Naive thymus-derived CD8-positive, alpha-beta T cell (primary cell): ENCODE data around the gene SNAPC3. TPM values are rescaled to one million over a fixed set of nuclear protein-coding genes. Genes with fewer than 3 reads are reported as not detected.
"Not testable (repeated sequence)": the region's sequence is repeated elsewhere in the genome, so short reads cannot be mapped to it uniquely, and the experiment has no call there.

ENCODE experiments used
- ATAC-seq, 2 donors: fragments of 150-1000 bp; cut with Tn5 transposase in 1 of 2; sonication (Bioruptor Pico), chemical (Tn5 transposase) in 1 of 2; 1 replicate in 1 of 2; 2 replicates in 1 of 2; pipeline ENCODE4 v1.10.0; 2021; ENCODE audit warnings: mild to moderate bottlenecking in 2 of 2, moderate library complexity in 2 of 2
- POLR2A ChIA-PET: fragments of 350-600 bp; sonication (Branson Sonifier 250); formaldehyde crosslinking; loops from one replicate; lab custom pipeline; 2021; ENCODE audit warnings: antibody characterized with exemption; lab: Charles Lee
- DNase-seq, 10 donors: peaks; one replicate each; pipeline versions ENCODE4 v3.0.0 to v3.0.0-alpha.2; 2020 to 2022
- H3K27ac Mint-ChIP-seq, 10 donors: one replicate each; pipeline ENCODE4 v1.8.0; 2020 to 2022; ENCODE audit warnings: mild to moderate bottlenecking in 10 of 10, mixed read lengths in 10 of 10, moderate library complexity in 4 of 10, inconsistent platforms in 1 of 10
- H3K27me3 Mint-ChIP-seq, 5 donors: one replicate each; pipeline ENCODE4 v1.8.0; 2021 to 2022; ENCODE audit warnings: mixed read lengths in 5 of 5
- H3K36me3 Mint-ChIP-seq, 3 donors: one replicate each; pipeline ENCODE4 v1.8.0; 2020 to 2022; ENCODE audit warnings: mixed read lengths in 3 of 3, mild to moderate bottlenecking in 2 of 3, inconsistent platforms in 1 of 3
- H3K4me1 Mint-ChIP-seq, 4 donors: one replicate each; pipeline ENCODE4 v1.8.0; 2021 to 2022; ENCODE audit warnings: mixed read lengths in 4 of 4
- H3K4me3 Mint-ChIP-seq, 10 donors: one replicate each; pipeline ENCODE4 v1.8.0; 2020 to 2022; ENCODE audit warnings: mild to moderate bottlenecking in 10 of 10, mixed read lengths in 10 of 10, moderate library complexity in 6 of 10, inconsistent platforms in 1 of 10
- H3K9me3 Mint-ChIP-seq, 9 donors: one replicate each; pipeline ENCODE4 v1.8.0; 2020 to 2022; ENCODE audit warnings: mixed read lengths in 9 of 9, mild to moderate bottlenecking in 3 of 9, inconsistent platforms in 1 of 9, moderate library complexity in 1 of 9
- polyA plus RNA-seq, 3 donors: library from polyadenylated mRNA; unstranded; fragments of 300-500 nt; fragmentation: Illumina TruSeq; gene quantifications; one replicate each; pipeline ENCODE4 v1.2.3, GENCODE V29; 2021
- total RNA-seq, 8 experiments: library from RNA in 2 of 8; stranded (reverse) in 2 of 8; gene quantifications; one replicate each; pipeline ENCODE4 v1.2.3 and lab custom pipeline; 2021 to 2026

SNAPC3 gene
- total RNA-seq (10 to 100 TPM; 27.3 to 27.6 TPM), polyA plus RNA-seq (10 to 100 TPM in 2 of 3 donors, 1 to 10 TPM in 1; 8.6 to 12.1 (median 11.5) TPM), total RNA-seq (lab: John Stamatoyannopoulos, UW) (13.8 to 38.3 (median 25.2) reads per million in 6 experiments)

GRCh38 chr9:15422372-15423230, at the start of gene SNAPC3:
Gene SNAPC3, plus strand, starts transcription at chr9:15422876. Its CDS starts 4 bp downstream, at chr9:15422880.
- POLR2A ChIA-PET: interaction anchor here (0.8 to 2.3 kb wide), 9 partner anchors 47 to 145 kb away, joined by 3 to 13 read pairs (median 6); partner anchors contain the start of genes CCDC171, PSIP1 and TTC39B
- H3K9me3 Mint-ChIP-seq: no peaks in the 10 kb centered on the region
- peaks cover 11 to 48% (median 32%) of the 10 kb centered on the region in 4 donors for H3K4me1 Mint-ChIP-seq
- ATAC-seq (peak; percentile 93 to 96), DNase-seq (peak; percentile 87 to 95 (median 92))
- peaks cover 4 to 22% (median 6%) of the 10 kb centered on the region in 3 donors for H3K36me3 Mint-ChIP-seq
- H3K4me3 Mint-ChIP-seq: peak within 1 kb of the TSS; percentile 89 to 95 (median 92)
- no peaks in the 10 kb centered on the region for H3K27me3 Mint-ChIP-seq
- peak within 1 kb of the TSS; percentile 85 to 97 (median 94) for H3K27ac Mint-ChIP-seq

DNA sequence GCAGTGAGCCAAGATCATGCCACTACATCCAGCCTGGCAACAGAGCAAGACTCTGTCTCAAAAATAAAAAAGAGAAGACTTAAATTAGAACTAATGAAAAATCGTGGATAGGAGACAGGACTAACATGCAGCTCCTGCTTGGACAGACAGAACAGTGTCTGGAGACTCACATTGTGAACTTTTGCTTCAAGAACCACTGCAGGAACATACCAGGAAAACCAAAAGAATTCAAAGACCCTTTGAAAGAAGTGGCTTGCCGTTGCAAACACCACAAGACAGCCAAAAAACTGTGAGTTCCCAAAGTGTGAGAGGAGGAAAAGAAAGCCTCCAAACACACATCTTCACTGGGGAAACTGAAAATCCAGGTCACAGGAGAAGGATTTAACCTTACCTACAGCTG, 48.8 kb upstream of the SNAPC3 start:
- Mint-ChIP-seq H3K4me3 (no peak overlapping the region), H3K27ac (peak overlapping the region in 1 of 10 donors; percentile 78), H3K9me3 (peaks cover 0 to 20% (median 6%) of the 10 kb centered on the region in 9 donors), H3K36me3 (no peaks in the 10 kb centered on the region), H3K27me3 (peaks cover 0 to 8% (median 2%) of the 10 kb centered on the region in 5 donors), H3K4me1 (peaks cover 0 to 11% (median 4%) of the 10 kb centered on the region in 4 donors)
- ATAC-seq (no peak), DNase-seq (no peak)
- POLR2A ChIA-PET: interaction anchor here (0.7 kb wide), 1 partner anchor 42 kb away, joined by 3 read pairs; no protein-coding TSS in a partner anchor

DNA sequence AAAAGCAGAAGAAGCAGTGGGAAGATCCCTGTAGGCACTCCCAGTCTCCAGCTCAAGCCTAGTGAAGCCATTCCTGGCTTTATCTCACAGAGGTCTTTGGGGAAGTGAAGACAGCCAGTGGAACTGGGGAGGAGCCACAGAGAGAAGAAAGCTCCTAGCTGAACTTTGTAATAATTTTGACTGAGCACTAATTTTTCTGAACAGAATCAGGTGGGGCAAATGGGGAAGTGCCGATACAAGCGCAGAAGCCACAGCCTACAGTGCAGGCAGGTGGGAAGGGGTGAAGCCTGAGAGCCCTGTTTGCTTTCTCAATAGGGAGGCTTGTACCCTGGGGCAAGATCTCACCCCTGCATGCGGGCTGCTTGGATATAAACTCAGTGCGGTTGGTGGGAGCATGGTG, 48.4 kb upstream of the SNAPC3 start:
- Mint-ChIP-seq H3K4me3 (no peak overlapping the region), H3K27me3 (peaks cover 0 to 10% (median 2%) of the 10 kb centered on the region in 5 donors), H3K27ac (no peak overlapping the region), H3K36me3 (no peaks in the 10 kb centered on the region), H3K9me3 (peaks cover 0 to 20% (median 6%) of the 10 kb centered on the region in 9 donors), H3K4me1 (peaks cover 0 to 11% (median 4%) of the 10 kb centered on the region in 4 donors)
- no peak for ATAC-seq
- POLR2A ChIA-PET: interaction anchor here (0.7 kb wide), 1 partner anchor 42 kb away, joined by 3 read pairs; no protein-coding TSS in a partner anchor
- DNase-seq: no peak

DNA sequence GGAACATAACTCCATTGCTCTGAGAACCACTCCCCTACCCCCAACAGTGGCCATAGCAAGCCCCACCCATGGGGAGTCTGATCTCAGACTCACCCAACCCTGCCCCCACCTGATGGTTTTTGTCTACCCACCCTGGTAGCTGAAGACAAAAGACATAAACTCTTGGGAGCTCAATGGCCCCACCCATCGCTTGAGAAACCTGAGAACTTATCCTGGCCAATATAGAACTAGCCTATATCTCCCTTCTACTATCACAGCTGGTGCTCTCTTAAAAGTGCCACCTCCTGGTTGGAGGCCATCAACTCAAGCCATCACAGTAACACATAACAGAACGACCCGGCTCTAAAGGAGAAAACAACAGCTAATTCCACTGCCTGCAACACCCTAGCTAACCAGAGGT, 47.9 kb upstream of the SNAPC3 start:
- Mint-ChIP-seq H3K9me3 (peaks cover 0 to 20% (median 6%) of the 10 kb centered on the region in 9 donors), H3K27ac (peak overlapping the region in 1 of 10 donors; percentile 34), H3K36me3 (no peaks in the 10 kb centered on the region), H3K4me3 (no peak overlapping the region), H3K4me1 (peaks cover 0 to 11% (median 4%) of the 10 kb centered on the region in 4 donors), H3K27me3 (peaks cover 0 to 15% (median 5%) of the 10 kb centered on the region in 5 donors)
- no peak for ATAC-seq
- POLR2A ChIA-PET: interaction anchor here (0.7 kb wide), 1 partner anchor 12 kb away, joined by 4 read pairs; no protein-coding TSS in a partner anchor
- DNase-seq: no peak

- POLR2A ChIA-PET: no interaction called here
- Mint-ChIP-seq H3K9me3 (peaks cover 0 to 20% (median 6%) of the 10 kb centered on the region in 9 donors), H3K4me1 (peaks cover 0 to 6% (median 2%) of the 10 kb centered on the region in 4 donors), H3K4me3 (no peak overlapping the region), H3K27me3 (peaks cover 0 to 12% (median 5%) of the 10 kb centered on the region in 5 donors), H3K36me3 (no peaks in the 10 kb centered on the region), H3K27ac (peak overlapping the region in 2 of 10 donors; percentile 34 to 39)
- ATAC-seq (no peak), DNase-seq (no peak)
Measured at GRCh38 chr9:15377625-15378540, 44.8 kb upstream of the SNAPC3 start.

- DNase-seq, H3K36me3 Mint-ChIP-seq, POLR2A ChIA-PET, H3K4me1 Mint-ChIP-seq, H3K4me3 Mint-ChIP-seq, ATAC-seq: not testable (repeated sequence)
- peaks cover 0 to 20% (median 6%) of the 10 kb centered on the region in 9 donors for H3K9me3 Mint-ChIP-seq
- H3K27me3 Mint-ChIP-seq: peaks cover 0 to 12% (median 5%) of the 10 kb centered on the region in 5 donors
- H3K27ac Mint-ChIP-seq: peak overlapping the region in 1 of 10 donors; percentile 31
Measured at GRCh38 chr9:15379317-15379716, 43.4 kb upstream of the SNAPC3 start.

DNA sequence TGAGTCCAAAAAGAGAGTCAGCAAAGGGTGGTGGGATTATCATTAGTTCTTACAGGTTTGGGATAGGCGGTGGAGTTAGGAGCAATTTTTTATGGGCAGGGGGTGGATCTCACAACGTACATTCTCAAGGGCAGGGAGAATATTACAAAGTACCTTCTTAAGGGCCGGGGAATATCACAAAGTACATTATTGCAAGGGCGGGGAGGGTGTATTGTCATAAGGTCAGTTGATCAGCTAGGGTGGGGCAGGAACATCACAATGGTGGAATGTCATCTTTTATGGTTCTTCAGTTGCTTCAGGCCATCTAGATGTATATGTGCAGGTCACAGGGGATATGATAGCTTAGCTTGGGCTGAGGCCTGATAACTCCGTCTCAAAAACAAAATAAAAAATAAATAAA, 42.8 kb upstream of the SNAPC3 start:
- H3K27me3 Mint-ChIP-seq: peaks cover 0 to 12% (median 5%) of the 10 kb centered on the region in 5 donors
- H3K36me3 Mint-ChIP-seq, H3K27ac Mint-ChIP-seq, DNase-seq, H3K4me1 Mint-ChIP-seq, ATAC-seq, H3K4me3 Mint-ChIP-seq, POLR2A ChIA-PET: not testable (repeated sequence)
- peaks cover 0 to 20% (median 6%) of the 10 kb centered on the region in 9 donors for H3K9me3 Mint-ChIP-seq

DNA sequence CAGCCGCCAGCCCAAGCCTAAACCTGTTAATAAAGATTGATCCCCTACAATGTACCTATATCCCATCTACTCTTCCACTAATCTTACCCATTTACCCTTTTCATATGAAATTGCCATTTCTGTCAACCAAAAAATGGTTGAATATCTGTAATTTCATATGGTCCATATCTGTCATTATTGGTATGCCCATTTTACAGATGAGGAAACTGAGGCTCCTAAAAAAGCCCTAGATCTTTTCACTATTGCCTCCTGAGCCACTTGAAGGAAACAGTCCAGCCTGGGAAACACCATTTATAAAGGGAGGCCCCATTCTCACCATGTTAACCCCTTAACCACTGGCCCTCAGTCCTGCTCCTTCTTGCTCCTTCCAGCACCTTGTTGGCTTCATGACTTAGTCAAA, 41.2 kb upstream of the SNAPC3 start:
- H3K4me1 Mint-ChIP-seq: no peaks in the 10 kb centered on the region
- H3K27me3 Mint-ChIP-seq: peaks cover 0 to 9% (median 5%) of the 10 kb centered on the region in 5 donors
- no peak for ATAC-seq
- no peak overlapping the region for H3K4me3 Mint-ChIP-seq
- DNase-seq: no peak
- H3K27ac Mint-ChIP-seq: no peak overlapping the region
- no peaks in the 10 kb centered on the region for H3K36me3 Mint-ChIP-seq
- H3K9me3 Mint-ChIP-seq: peaks cover 0 to 8% (median 0%) of the 10 kb centered on the region in 9 donors
- POLR2A ChIA-PET: no interaction called here

DNA sequence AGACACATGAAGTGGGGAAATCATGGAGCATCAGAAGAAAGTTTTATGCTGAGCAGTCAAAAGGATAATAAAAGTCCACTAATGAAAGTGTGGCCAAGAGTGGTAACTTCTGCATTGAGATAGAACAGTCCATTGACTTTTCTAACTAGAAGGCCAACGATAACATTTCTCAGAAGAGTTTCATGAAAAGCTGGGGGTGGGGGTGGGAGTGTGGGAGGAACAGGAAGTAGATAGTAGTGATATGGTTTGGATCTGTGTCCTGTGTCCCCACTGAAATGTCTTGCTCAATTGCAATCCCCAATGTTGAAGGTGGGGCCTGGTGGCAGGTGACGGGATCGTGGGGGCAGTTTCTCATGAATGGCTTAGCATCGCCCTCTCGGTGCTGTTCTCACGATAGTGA, 36.2 kb upstream of the SNAPC3 start:
- H3K4me1 Mint-ChIP-seq: peaks cover 0 to 3% (median 0%) of the 10 kb centered on the region in 4 donors
- no peak overlapping the region for H3K4me3 Mint-ChIP-seq
- no peaks in the 10 kb centered on the region for H3K36me3 Mint-ChIP-seq
- DNase-seq: no peak
- ATAC-seq: no peak
- POLR2A ChIA-PET: interaction anchor here (0.6 kb wide), 1 partner anchor 9 kb away, joined by 4 read pairs; no protein-coding TSS in a partner anchor
- no peaks in the 10 kb centered on the region for H3K9me3 Mint-ChIP-seq
- H3K27me3 Mint-ChIP-seq: peaks cover 0 to 2% (median 0%) of the 10 kb centered on the region in 5 donors
- H3K27ac Mint-ChIP-seq: no peak overlapping the region

- POLR2A ChIA-PET: no interaction called here
- Mint-ChIP-seq H3K4me3 (no peak overlapping the region), H3K27ac (no peak overlapping the region), H3K9me3 (no peaks in the 10 kb centered on the region), H3K27me3 (no peaks in the 10 kb centered on the region), H3K4me1 (peaks cover 0 to 3% (median 0%) of the 10 kb centered on the region in 4 donors), H3K36me3 (no peaks in the 10 kb centered on the region)
- ATAC-seq (no peak), DNase-seq (no peak)
Measured at GRCh38 chr9:15389173-15389572, 33.5 kb upstream of the SNAPC3 start.

DNA sequence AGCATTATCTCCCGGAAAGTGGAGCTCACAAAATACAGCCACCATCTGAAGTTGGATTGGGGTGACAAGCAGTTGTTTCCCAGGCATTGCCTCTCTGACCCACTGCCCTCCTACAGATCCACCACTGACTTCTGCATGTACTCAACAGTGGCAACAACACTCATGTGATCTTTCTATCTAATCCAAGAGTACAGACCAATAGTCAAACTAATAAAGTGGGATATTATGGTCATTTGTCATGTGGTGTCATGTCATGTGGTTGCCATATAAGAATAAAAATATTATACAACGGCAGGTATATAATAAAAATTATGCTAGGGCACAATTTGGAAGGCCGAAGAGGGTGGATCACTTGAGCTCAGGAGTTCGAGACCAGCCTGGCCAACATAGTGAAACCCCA, 33.0 kb upstream of the SNAPC3 start:
- POLR2A ChIA-PET: no interaction called here
- no peak overlapping the region for H3K4me3 Mint-ChIP-seq
- H3K27me3 Mint-ChIP-seq: no peaks in the 10 kb centered on the region
- peaks cover 0 to 3% (median 0%) of the 10 kb centered on the region in 4 donors for H3K4me1 Mint-ChIP-seq
- no peak for DNase-seq
- H3K36me3 Mint-ChIP-seq: no peaks in the 10 kb centered on the region
- H3K27ac Mint-ChIP-seq: no peak overlapping the region
- ATAC-seq: no peak
- H3K9me3 Mint-ChIP-seq: no peaks in the 10 kb centered on the region

GRCh38 chr9:15390201-15390600, 32.5 kb upstream of the SNAPC3 start:
- H3K27me3 Mint-ChIP-seq: no peaks in the 10 kb centered on the region
- DNase-seq (no peak), ATAC-seq (no peak)
- no peak overlapping the region for H3K4me3 Mint-ChIP-seq
- POLR2A ChIA-PET: no interaction called here
- H3K4me1 Mint-ChIP-seq: peaks cover 0 to 3% (median 0%) of the 10 kb centered on the region in 4 donors
- no peaks in the 10 kb centered on the region for H3K36me3 Mint-ChIP-seq
- H3K9me3 Mint-ChIP-seq: no peaks in the 10 kb centered on the region
- H3K27ac Mint-ChIP-seq: no peak overlapping the region
